Stimulated activated CD8-positive, alpha-beta memory T cell treated with anti-CD3 and anti-CD28 coated beads, Interleukin-12 subunit alpha, Interleukin-12 subunit beta, amount 100 ng/mL, for 24 hours (primary cell): ENCODE results near the gene CLASP2.
"Not testable (repeated sequence)": the region's sequence is repeated elsewhere in the genome, so short reads cannot be mapped to it uniquely, and the experiment has no call there.

Source experiments
- DNase-seq: peaks from one replicate; pipeline ENCODE4 v3.0.0-alpha.2; 2020; ENCODE audit errors: extremely low read depth

Gene CLASP2

DNA sequence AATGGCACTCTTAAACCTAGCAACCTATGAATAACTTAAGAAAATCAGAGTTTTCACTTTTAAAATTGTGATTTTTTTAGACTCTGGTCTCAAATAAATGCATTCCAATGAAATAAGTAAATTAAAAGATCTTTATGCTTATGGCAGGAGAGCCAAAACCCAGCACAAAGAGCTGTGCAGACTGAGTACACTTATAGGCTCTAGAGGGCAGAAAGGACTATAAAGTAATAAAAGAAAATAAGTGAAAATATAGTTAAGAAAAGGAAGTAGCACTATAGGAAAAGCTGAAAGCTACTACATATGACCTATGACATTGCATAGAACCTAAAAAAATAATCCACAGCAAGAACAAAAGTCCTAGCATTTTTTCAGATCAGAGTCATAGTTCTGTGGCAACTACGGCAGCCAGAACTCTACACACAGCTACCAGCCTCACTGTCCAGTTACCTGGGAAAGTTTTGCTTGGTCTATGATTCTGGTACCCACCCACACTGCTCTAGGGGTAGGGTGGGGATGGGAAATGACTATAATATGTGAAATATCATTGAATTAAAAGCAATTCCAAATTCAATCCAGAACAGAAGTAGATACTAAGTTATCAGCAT, 30.5 kb downstream of the CLASP2 start:
- DNase-seq = no peak

GRCh38 chr3:33682770-33683169, 35.3 kb downstream of the CLASP2 start:
- DNase-seq = no peak

- no peak for DNase-seq
These were observed 36.4 kb downstream of the CLASP2 start for GRCh38 chr3:33681667-33682066.

GRCh38 chr3:33678073-33678472, 40.0 kb downstream of the CLASP2 start:
- no peak for DNase-seq

GRCh38 chr3:33673436-33673835, 44.6 kb downstream of the CLASP2 start:
- DNase-seq = not testable (repeated sequence)

GRCh38 chr3:33668618-33669017, 49.4 kb downstream of the CLASP2 start:
- DNase-seq = no peak

- DNase-seq = no peak
These were observed 52.8 kb downstream of the CLASP2 start for GRCh38 chr3:33665294-33665693.

GRCh38 chr3:33664195-33664594, 53.9 kb downstream of the CLASP2 start:
- DNase-seq = no peak

GRCh38 chr3:33663042-33663441, 55.0 kb downstream of the CLASP2 start:
- no peak for DNase-seq

GRCh38 chr3:33659856-33660434, 58.1 kb downstream of the CLASP2 start:
- DNase-seq = no peak

- DNase-seq = no peak
These were observed 58.8 kb downstream of the CLASP2 start for GRCh38 chr3:33658991-33659848.

- DNase-seq = no peak
These were observed 59.4 kb downstream of the CLASP2 start for GRCh38 chr3:33658621-33658990.

DNA sequence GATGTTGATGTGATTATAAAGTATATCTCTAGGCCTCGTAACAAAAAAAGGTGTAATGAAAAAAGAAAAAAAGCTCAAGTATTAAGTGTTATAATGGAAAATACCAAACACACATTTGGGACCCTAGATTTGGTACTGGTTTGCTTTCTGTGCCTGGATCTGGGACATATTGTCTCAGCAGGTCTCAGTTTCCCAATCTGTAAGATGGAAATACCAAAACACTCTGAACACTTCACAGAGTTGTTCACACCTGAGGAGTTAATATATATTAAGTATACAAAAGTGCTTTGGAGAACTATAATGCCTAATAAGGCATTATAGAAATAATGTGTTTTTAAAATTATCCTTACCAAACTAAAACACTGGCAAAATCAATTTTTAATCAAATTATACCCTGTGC, 60.0 kb downstream of the CLASP2 start:
- no peak for DNase-seq

GRCh38 chr3:33652736-33653135, 65.3 kb downstream of the CLASP2 start:
- DNase-seq = no peak

GRCh38 chr3:33651101-33651500, 67.0 kb downstream of the CLASP2 start:
- DNase-seq = not testable (repeated sequence)

GRCh38 chr3:33650495-33650894, 67.6 kb downstream of the CLASP2 start:
- DNase-seq = no peak

- DNase-seq = no peak
These were observed 69.3 kb downstream of the CLASP2 start for GRCh38 chr3:33648793-33649192.

- no peak for DNase-seq
These were observed 71.6 kb downstream of the CLASP2 start for GRCh38 chr3:33646406-33646805.

- DNase-seq = no peak
These were observed 72.9 kb downstream of the CLASP2 start for GRCh38 chr3:33645060-33645647.

DNA sequence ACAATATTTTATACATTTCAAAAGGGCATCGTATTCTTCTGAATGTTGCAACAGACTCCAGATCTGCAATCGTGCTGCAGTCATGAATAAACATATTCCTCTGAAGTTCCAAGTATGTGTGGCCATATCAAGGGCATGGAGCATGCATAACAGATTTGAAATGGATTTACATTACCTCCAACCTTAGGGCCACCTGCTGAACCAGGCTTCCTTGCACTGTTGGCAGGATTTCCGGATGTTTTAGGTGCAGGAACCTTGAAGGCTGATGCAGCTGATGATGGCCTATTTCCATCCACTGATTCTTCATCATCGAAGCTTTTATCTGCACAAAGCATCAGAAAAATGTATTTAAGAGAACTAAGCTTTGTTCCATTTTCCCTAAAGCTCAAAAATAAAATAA, 73.5 kb downstream of the CLASP2 start:
- no peak for DNase-seq

- no peak for DNase-seq
These were observed 75.2 kb downstream of the CLASP2 start for GRCh38 chr3:33642806-33643205.

- no peak for DNase-seq
These were observed 78.2 kb downstream of the CLASP2 start for GRCh38 chr3:33639889-33640288.

DNA sequence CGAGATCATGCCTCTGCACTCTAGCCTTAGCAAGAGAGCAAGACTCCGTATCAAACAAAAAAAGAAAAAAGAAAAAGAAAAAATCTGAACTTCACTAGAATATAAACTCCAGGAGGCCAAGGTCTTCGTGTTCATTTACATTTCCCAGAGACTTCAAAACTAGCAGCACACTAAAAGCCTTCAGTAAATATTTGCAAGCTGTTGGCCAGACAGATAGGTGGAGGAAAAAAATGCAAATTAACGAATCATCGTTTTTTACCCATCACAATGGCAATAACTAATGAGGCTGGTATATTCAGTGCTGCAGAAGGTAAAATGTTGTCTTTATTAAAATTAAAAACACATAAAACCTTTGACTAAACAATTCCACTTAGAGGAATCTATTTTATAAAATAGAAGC, 80.6 kb downstream of the CLASP2 start:
- DNase-seq = no peak
